Chondrocyte (in vitro differentiated cells): ENCODE measurements around the gene ZNF202. TPM values are rescaled to one million over a fixed set of nuclear protein-coding genes. Genes with fewer than 3 reads are reported as not detected.

Experiments
- DNase-seq: peaks from one replicate; pipeline ENCODE4 v3.0.0; 2021; ENCODE audit warnings: mixed read lengths, low spot score
- H3K27ac Mint-ChIP-seq: one replicate; pipeline ENCODE4 v1.8.0; 2021; ENCODE audit warnings: mild to moderate bottlenecking, moderate library complexity, mixed read lengths; ENCODE audit not compliant: unreplicated experiment
- H3K27me3 Mint-ChIP-seq: 2 replicates; pipeline ENCODE4 v1.8.0; 2021; ENCODE audit warnings: low read depth, mixed read lengths
- H3K36me3 Mint-ChIP-seq: 2 replicates; pipeline ENCODE4 v1.8.0; 2021; ENCODE audit warnings: low read depth, mixed read lengths
- H3K4me1 Mint-ChIP-seq: 2 replicates; pipeline ENCODE4 v1.8.0; 2021; ENCODE audit warnings: low read depth, mild to moderate bottlenecking, mixed read lengths
- H3K4me3 Mint-ChIP-seq: one replicate; pipeline ENCODE4 v1.8.0; 2021; ENCODE audit warnings: mild to moderate bottlenecking, moderate library complexity, mixed read lengths; ENCODE audit not compliant: unreplicated experiment
- H3K9me3 Mint-ChIP-seq: 2 replicates; pipeline ENCODE4 v1.8.0; 2021; ENCODE audit warnings: low read depth, mixed read lengths
- CTCF ChIP-seq: fragments of 200-600 bp; sonication (generic); IDR thresholded peaks from 2 replicates; pipeline ENCODE4 v1.5.0; 2021; ENCODE audit warnings: antibody characterized with exemption, mild to moderate bottlenecking, moderate library complexity
- total RNA-seq: library from RNA; stranded (reverse); gene quantifications from 3 replicates; pipeline ENCODE4 v1.2.1, GENCODE V29; 2021

The ZNF202 gene
- total RNA-seq, 1 donor from 2014 or later = 10.0 TPM

GRCh38 chr11:123773959-123774358 is 32.5 kb upstream of the ZNF202 start:
- Mint-ChIP-seq H3K4me3 (no peak overlapping the region), H3K9me3 (no peaks in the 10 kb centered on the region), H3K27ac (no peak overlapping the region), H3K36me3 (no peaks in the 10 kb centered on the region), H3K27me3 (peaks cover 6% of the 10 kb centered on the region), H3K4me1 (no peaks in the 10 kb centered on the region)
- no peak for DNase-seq
- no peak for TF ChIP-seq CTCF

DNA sequence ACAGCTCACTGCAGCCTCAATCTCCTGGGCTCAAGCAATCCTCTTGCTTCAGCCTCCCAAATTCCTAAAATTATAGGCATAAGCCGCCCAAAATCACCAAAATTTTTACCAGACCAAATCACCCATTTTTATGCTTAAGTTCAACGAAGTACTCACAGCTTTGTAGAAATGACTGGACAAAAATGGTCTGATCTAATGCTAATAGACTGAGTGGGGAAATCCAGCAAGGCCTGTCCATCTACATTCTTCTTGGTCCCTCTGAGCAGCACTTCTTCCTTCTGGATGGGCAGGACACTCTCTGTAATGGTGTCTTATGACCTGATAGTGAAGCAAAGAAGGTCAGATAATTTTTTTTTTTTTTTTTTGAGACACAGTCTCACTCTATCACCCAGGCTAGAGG is 31.6 kb upstream of the ZNF202 start:
- peaks cover 11% of the 10 kb centered on the region for H3K27me3 Mint-ChIP-seq
- H3K4me3 Mint-ChIP-seq = no peak overlapping the region
- DNase-seq = no peak
- TF ChIP-seq CTCF = no peak
- no peak overlapping the region for H3K27ac Mint-ChIP-seq
- no peaks in the 10 kb centered on the region for H3K4me1 Mint-ChIP-seq
- H3K36me3 Mint-ChIP-seq = no peaks in the 10 kb centered on the region
- H3K9me3 Mint-ChIP-seq = no peaks in the 10 kb centered on the region

GRCh38 chr11:123771664-123772063 is 30.2 kb upstream of the ZNF202 start:
- Mint-ChIP-seq H3K9me3 (no peaks in the 10 kb centered on the region), H3K27me3 (peaks cover 11% of the 10 kb centered on the region), H3K27ac (no peak overlapping the region), H3K4me1 (no peaks in the 10 kb centered on the region), H3K36me3 (no peaks in the 10 kb centered on the region), H3K4me3 (no peak overlapping the region)
- no peak for TF ChIP-seq CTCF
- no peak for DNase-seq

DNA sequence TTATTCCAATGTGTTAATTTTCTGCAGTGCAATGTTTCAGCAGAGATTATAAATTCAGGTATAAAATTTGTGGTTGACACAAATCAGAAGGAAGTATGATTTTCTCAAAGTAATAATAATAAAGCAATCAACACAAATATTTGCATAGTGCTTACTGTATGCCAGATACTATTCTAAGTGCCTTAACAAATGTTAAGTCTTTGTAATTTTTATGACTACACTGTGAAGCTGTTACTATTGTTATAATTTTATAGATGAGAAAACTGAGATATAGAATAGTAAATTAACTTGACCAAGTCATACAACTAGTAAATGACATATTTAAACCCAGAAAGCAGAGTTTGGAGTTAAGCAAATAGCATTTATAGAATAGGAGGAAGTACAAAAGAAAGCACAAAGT is 29.3 kb upstream of the ZNF202 start:
- Mint-ChIP-seq H3K27me3 (peaks cover 14% of the 10 kb centered on the region), H3K9me3 (no peaks in the 10 kb centered on the region), H3K36me3 (no peaks in the 10 kb centered on the region), H3K4me1 (no peaks in the 10 kb centered on the region), H3K4me3 (no peak overlapping the region), H3K27ac (no peak overlapping the region)
- no peak for DNase-seq
- no peak for TF ChIP-seq CTCF

DNA sequence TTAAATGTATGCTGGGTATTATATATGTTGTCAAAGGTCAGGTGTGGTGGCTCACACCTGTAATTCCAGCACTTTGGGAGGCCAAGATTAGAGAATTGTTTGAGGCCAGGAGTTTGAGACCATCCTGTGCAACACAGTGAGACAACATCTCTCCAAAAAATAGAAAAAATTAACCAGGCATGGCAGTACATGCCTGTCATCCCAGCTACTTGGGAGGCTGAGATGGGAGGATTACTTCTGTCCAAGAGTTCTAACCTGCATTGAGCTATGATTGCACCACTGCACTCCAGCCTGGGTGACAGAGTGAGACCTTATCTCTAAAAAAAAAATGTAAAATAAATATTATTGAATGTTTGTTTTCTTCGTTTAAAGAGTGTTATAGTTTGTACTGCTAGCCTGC is 24.1 kb upstream of the ZNF202 start:
- no peak for TF ChIP-seq CTCF
- H3K36me3 Mint-ChIP-seq = no peaks in the 10 kb centered on the region
- H3K4me1 Mint-ChIP-seq = no peaks in the 10 kb centered on the region
- no peak for DNase-seq
- peaks cover 9% of the 10 kb centered on the region for H3K27me3 Mint-ChIP-seq
- peaks cover 16% of the 10 kb centered on the region for H3K9me3 Mint-ChIP-seq
- H3K27ac Mint-ChIP-seq = no peak overlapping the region
- H3K4me3 Mint-ChIP-seq = no peak overlapping the region
